CD1c-positive myeloid dendritic cell (primary cell): ENCODE data around the gene TPPP.

Experiments
- DNase-seq: peaks from one replicate; pipeline ENCODE4 v3.0.0-alpha.2; 2016; ENCODE audit errors: extremely low spot score

TPPP gene

DNA sequence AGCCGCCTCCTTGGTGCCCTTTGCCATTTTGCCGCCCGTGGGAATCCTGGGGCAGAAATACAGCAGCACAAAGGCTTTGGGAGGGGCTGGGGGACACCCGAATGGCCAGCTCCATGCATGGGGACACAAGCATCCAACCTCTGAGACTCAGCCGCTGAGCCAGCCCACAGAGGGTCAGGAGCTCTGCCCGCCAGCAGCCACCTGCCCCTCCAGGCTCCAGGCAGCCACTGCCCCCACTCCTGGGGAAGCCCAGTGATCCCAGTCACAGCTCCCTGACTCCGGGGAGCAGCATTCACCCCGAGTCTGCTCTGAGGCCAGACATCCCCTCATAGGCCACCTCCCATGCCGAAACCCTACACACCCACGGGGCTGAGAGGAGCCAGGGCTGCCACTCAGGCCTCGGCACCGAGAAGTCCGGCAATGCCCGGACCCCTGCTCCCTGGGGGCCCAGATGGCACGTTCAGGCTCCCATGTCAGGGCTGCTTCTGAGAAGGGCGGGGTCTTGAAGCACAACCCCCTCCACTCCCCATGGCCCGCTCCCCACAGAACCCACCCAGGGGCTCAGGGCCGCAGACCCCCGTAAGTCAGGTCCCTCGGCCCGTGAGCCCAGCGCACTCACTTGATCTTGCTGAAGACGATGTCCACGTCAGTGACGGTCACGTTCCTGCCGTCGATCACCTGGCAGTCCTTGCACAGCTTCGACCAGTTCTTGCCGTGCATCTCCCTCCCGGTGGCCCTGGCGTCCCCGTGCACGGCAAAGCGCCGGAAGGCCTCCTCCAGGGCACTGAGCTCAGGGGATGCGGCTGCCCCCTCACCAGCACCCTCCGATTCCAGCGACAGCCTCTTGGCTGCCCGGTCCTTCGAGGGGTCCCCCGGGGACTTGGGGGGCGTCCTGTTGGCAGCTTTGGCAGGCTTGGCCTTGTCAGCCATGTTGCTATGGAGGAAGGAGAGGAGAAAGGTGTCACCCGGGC is 15.7 kb downstream of the TPPP start:
- no peak for DNase-seq

DNA sequence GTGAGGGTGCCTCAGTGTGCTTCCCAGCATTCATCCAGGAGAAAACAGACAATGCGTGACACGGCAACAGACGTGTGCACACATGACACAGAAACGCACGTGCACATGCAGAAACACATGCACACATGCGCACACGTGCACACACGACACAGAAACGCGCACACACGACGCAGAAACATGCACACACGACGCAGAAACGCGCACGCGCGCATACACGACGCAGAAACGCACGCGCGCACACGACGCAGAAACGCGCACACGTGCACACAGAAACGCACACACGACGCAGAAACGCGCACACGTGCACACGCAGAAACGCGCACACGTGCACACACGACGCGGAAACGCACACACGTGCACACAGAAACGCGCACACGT is 16.5 kb downstream of the TPPP start:
- DNase-seq = no peak

DNA sequence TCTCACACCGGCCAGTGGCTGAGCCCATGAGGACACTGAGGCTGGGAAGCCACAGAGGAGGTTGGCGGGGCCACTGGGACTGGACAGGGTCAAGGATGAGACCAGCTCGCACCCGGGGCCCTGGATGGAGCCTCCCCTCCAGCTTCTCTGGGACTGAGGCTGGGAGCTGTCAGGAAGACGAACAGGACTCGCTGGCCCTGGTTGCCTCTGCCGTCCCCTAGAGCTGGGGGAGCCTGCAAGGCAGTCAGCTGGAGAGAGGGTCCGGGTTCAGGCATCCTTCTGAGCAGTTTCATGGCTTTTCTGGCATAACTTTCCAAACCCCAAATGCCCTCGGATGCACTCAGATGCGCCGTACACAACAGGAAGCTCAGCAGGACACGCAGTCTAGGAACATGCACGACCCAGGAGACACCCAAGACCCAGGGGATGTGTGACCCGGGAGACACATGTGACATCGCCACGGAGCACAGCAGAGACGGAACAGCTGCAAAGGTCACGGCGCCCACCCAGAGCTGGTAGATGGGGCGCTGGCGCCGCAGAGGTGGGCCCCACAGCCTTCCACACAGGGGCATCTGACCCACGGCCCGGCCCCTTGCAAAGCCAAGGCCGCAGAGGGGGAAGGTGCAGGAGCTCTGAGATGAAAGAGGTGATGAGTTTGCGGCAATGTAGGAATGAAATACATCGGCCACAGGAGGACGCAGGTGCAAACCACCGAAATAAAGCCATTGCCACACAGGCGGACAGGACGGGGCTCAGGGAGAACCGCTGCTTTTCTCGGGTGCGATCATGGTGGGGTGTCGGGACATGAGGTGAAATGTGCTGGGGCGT is 17.1 kb downstream of the TPPP start:
- no peak for DNase-seq

DNA sequence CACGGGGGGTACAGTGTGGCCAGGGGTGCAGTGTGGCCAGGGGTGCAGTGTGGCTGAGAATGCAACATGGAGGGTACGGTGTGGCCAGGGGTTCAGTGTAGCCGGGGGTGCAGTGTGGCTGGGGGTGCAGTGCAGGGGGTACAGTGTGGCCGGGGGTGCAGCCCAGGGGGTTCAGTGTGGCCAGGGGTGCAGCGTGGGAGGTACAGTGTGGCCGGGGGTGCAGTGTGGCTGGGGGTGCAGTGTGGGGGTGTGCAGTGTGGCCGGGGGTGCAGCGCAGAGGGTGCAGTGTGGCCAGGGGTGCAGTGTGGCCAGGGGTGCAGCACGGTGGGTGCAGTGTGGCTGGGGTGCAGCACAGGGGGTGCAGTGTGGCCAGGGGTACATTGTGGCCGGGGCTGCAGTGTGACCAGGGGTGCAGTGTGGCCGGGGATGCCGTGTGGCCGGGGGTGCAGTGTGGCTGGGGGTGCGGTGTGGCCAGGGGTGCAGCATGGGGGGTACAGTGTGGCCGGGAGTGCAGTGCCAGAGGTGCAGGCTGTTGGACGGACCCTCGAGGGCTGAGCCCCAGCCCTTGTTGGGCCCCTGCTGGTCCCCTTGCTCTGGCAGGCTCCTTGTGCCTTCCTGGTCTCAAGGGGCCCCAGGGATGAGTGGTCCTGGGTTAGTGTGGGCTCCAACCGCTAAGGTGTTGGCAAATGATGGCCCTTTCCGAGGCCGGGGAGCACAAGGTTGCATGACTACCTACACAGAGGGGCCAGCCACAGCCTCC is 17.9 kb downstream of the TPPP start:
- no peak for DNase-seq

DNA sequence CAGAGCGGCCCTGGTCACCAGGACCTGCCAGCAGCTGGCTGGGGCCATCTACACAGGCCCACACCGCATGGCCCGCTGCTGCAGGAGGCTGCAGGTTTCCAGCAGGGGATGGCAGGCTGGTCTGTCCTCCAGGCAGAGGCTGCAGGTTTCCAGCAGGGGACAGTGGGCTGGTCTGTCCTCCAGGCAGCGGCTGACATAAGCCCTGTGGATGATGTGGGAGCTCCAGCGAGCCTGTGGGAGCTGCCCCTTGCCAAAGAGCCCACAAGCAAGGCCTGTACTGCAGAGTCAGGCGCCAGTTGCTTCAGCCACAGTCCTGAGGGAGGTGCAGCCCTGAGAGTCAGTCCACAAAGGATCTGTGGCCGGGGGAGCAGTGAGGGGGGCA is 18.5 kb downstream of the TPPP start:
- DNase-seq = no peak

DNA sequence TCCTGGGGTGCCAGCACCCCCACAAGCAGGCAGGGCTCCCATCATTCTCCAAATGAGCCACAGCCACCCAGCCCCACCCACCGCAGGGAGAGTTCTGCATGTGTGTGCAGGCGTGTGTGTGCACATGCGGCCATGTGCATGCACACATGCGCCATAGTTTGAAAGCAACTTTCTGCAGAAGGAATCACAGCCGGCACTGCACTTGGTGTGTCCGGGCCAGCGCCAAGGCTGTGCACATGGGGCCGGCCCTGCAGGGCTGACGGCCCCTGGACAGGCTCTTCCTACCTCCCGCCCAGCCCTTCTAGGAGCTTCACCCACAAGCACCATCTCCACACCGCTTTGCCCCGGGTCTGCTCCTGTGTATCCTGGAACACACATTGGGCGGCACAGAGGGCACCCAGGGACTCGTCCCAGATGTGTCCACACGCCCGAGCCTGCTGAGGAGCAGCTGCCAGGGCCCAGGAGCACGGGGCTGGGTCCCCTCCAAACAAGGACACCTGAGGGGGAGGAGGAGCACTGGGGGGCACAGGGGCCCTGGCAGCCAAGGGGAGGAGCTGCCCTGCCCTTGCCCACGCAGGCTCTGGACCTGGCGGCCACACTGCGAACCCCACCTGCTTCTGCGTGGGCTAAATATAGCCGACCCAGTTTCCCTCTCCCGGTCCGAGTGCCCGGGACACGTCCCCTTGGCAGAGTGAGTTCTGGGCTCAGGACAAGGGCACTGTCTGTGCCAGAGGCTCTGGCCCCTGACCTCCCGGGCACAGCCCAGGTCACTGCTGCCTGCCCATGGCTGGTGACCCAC is 19.1 kb downstream of the TPPP start:
- no peak for DNase-seq

DNA sequence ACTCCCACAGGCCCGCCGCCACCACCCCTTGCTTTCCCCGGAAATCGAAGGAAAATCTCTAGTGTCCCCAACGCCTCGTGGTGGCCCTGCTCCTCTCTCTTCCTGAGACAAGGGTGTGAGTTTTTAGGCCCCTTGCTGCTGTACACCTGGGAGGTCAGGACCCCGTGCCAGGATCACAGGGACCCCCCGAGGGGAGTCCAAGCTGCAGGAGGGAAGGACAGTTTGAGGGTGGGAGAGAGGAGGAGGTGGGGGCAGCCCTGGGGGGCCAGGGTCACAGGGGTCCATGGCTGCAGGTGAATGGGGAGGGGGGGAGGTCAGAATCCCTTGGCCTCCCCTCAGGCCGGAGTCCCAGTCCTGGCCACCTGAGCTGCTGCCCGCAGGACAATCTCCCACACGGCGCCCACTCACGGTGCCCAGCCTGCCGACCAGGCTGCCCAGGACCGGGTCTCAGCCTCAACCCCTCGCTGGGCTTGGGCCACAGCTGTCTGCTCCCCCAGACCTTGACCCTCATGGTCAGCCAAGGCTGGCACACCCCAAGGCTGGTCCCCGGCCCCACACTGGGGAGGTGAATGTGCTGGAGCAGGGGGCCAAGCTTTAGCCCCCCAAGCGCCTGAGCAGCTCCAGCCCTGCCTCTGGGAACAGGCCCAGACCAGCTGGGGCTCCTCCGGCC is 19.9 kb downstream of the TPPP start:
- DNase-seq = no peak

DNA sequence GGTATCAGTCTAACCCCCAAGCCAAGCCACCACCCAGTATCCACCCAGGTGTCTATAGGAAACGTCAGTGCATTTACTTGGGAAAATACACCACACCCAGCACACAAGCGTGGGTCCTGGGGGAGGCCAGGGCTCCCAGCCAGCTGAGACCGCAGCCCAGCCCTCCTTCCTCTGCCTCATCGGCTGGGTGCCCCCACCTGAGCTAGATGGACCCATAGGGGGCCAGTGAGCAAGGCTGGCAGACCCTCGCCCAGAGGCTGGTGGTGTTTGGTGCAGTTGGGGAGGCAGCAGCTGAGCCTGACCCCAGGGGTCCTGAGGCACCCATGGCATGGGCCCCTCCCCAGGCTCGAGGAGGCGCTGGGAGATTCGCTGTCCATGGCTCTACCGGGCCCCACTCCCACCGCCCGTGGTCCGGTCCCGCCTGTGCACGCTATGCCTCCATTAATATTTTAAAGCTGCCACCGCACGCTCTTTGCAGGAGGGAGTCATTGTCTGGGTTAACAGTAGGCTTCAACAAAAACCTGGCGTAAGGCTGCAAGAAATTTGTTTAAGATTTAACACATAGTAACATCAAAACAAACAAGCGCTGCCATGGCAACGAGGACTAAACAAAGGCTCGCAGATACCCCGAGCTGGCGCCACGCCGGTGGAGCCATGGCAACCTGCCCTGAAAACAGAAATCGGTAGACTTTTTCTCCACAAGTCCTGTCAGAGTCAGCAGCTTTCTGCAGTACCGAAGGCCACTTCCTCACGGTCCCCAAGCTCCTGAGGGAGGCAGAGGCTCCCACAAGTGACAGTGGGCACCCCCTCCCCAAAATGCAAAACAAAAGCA is 20.6 kb downstream of the TPPP start:
- peak; percentile 79 for DNase-seq

DNA sequence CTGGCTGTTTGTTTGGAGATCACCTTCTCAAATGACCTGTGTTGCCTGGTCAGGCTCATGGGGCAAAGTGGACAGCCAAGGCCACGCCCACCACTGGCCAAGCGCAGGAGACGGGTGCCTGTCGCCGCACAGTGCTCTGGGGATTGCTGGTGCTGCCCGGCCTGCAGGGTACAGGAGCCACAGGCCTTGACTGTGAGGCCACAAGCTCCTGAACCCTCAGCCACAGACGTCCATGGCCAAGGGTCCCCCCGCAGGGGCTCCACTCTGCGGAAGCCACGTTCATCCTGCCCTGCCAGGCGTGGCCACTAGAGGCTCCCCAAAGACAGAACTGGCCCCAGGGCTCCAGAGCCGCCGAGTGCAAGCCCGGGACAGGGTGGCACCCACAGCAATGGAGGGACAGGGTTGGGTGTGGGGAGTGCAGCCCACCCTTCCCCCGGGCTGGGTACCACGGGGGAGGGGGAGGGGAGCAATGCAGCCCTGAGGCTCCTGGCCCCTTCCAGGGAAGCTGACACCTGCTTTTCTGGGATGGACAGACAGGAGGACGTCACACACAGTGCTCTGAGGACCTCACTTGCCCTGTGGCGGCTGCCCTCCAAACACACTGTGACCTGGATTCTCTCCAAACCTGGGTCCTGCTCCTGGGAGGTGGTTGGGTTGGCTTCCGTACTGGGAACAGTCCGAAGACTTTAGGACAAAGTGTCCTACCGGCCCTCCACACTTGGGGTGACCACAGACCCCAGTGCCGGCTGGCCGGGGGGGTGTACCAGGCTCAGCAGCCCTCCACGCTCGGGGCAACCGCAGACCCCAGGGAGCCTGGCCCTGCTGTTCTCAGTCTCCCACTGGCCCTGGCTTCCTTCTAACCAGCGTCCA is 21.5 kb downstream of the TPPP start:
- peak; percentile 71 for DNase-seq

DNA sequence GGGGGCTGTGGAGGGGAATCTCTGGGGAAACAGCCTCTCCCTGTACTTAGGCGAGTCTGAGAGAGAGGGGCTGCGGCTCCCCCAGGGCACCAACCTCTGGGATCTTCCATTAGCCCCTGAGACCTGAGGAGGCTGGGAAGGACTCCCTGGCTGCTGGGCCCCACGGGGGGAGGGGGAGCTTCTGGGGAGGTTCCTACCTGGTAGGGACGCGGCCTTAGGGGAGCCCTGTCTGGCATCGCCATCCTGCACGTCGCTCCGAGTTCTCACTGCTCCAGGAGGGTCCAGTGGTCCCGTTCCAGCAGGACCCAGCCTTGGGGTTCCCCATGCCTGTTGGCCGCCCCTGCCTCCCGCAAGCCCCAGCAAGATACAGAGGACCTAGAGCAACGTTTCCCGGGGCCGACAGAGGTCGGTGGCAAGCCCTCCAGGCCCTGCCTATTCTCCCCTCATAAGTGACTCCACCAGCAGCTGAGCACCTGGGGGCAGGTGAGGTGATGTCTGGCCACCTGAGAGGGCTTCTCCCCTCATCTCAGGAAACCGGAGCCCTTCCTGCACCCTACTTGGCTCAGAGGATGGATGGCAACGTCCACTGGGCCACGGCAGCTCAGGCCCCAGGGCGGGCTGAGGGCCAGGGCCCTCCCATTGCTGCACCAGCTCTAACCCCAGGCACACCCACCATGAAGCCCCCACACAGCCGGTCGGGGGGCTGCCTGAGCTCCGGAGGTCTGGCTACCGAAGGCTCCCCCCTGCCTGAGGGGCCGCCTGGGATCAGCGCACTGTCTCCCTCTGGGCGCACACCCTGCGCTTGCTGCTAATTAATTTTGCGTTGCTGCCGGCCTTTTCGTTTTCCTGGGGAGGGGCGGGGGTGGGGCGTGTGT is 22.5 kb downstream of the TPPP start:
- no peak for DNase-seq

DNA sequence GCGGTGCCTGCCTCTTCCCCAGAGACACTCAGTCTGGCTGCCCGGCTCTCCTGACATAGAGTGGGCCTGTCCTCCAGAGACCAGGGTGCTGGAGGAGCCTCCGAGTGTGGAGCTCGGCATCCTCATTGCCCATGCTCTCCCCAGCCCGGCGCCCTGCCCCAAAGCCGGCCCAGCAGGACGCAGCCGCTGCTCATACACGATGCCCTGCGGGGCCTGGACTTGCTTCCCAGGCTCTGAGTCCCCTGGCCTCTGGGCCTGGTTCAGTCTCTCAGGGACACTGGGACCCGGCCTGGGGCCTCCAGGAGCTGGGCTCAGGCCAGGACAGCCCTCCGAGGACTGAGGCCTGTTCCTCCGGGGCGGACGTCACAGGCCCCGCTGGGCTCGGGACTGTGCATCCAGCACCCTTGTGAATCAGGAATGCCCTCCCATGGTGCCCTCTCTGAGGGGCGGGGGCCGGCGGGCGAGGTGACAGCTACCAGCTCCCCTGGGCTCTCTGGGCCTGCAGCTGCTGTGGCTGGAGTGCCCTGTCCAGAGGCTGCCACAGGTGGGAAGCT is 23.2 kb downstream of the TPPP start:
- no peak for DNase-seq

DNA sequence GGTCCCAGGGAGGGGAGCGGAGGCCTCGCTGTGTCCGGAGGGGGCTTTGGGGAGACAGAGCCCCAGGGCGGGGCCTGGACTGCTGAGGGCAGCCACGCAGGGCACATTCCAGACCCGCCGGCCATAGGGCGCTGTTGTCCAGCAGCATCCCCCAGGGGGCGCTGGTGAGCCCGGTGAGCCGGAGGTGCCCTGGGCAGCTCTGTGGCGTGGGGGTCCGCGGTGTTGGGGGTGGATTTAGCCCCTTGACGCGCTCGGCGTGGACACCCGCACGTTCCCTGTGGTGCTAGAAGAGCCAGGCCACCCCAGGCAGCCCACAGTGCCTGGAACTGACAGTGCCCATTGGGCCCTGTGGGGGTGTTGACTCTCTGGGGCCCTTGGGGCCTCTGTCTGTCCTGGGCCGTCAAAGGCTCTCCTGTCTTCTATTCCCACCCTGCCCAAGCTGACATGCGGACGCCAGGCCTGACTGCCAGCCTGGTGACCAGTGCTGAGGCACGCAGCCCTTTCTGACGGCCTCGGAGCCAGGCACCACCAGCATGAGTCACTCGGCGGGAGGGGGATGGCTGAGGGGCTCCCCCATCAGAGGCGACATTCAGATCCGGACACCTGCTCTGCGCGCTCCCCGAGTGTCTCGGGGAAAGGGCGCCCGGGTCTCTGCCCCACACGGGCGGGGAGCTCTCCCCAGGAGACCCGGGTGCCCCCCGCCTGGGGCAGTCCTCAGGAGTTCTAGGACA is 23.9 kb downstream of the TPPP start:
- peak; percentile 3 for DNase-seq

DNA sequence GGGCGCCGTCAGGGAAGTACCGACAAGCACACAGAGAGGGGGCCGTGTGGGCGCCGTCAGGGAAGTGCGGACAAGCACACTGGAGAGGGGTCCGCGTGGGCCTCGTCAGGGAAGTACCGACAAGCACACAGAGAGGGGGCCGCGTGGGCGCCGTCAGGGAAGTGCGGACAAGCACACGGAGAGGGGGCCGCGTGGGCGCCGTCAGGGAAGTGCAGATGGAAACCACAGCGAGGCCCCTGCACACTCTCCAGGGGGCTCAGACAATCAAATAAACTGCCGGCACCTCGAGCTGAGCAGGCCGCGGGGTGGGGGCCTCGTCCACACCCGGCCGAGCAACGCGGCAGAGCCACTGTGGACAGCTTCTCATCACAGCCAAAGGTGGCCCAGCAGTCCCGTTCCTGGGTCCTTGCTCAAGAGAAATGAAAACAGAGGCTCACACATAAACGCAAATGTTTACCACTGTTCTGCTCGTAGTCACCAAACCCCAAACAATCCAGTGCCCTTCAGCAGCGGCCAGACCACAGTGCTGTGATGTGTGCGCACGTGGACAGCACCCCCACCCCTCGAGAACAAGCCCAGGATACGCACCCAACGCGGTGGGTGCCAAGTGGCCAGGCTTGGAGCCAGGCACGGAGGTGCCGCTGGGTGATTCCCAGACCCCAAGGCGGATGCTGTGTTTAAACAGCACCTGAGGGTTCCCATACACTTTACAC is 24.7 kb downstream of the TPPP start:
- DNase-seq = peak; percentile 49

DNA sequence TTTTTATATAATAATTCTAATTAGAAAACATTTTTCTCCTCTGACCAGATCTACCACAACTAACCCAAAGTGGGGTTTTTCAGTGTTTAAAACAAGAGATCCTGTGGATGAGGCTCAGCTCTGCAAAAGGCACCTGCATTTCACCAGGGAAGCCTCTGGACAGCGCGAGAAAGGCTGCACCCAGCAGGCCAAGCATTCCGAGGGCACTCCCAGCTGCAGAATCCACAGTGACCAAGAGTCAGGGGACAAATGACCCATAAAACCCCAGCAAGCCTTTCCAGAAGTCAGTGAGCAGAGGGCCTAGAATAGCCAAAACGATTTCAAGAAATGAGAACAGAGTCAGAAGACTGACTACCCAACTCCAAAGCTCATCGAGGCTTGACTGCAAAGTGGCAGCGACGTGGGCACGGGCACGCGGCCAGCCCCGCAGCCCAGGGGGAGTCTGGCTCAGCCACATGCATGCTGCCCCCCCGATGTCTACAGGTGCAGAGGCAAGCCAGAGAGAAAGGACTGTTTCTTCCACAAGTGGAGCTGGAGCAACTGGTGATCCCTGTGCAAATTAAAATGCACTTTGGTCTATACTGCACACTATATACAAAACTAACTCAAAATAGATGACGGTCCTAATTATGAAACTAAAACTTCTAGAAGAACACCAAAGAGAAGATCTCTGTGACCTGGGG is 26.2 kb downstream of the TPPP start:
- DNase-seq = no peak

DNA sequence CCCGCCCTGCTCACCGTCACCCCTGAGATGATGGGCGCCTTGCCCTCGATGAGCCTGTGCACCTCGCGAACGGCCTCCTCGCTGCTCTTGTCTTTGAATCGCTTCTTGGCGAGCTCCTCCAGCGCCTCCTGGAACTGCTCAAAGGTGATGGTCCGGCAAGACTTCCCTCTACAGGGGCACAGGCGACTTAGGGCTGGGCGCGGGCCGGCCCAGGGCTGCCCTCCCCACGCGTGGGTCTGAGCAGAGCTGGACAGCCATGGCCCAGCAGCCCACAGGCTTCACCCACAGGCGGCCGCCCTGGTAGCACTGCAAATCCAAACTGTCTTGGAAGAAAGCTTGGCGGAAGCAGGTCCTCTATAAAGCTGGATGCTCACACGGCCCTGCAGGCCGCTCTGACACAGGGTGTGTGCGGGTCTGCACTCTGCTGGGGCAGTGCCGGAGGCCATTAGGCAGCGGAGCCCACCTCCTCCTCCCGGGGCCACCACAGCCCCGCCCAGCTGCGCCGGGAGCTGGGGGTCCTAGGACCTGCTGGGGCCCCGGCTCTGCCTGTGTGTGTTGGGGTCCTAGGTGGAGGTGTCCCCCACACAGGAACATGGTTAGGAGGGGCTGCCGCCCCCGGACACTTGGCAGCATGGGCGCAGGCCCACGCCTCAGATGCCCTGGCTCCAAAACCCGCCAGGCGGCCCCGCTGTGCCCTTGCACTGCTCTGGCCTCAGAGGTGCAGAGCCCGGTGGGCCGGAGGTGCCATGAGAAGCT is 27.0 kb downstream of the TPPP start:
- DNase-seq = no peak
